ENCODE data around the gene ABCB7.
"Not testable (repeated sequence)": the region's sequence is repeated elsewhere in the genome, so short reads cannot be mapped to it uniquely, and the experiment has no call there.

Gene ABCB7

GRCh38 chrX:75096331-75096730 is 59.8 kb downstream of the ABCB7 start:
- DNase-seq, result no peak

DNA sequence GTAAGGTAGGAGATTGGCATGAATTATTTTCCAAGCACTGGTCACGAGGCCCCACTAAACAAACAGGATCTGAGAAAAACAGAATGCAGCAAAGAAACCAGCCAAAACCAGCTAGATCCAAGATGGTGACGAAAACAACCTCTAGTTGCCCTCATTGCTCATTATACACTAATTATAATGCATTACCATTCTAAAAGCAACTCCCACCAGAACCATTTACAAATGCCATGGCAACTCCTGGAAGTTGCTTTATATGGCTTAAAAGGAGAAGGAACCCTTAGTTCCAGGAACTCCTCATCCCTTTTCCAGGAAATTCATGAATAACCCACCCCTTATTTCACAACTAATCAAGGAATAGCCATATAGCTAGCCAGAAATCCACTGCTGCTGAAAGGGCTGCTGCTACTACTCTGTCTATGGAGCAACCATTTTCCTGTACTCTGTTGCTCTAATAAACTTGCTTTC is 69.3 kb downstream of the ABCB7 start:
- DNase-seq, result no peak

DNA sequence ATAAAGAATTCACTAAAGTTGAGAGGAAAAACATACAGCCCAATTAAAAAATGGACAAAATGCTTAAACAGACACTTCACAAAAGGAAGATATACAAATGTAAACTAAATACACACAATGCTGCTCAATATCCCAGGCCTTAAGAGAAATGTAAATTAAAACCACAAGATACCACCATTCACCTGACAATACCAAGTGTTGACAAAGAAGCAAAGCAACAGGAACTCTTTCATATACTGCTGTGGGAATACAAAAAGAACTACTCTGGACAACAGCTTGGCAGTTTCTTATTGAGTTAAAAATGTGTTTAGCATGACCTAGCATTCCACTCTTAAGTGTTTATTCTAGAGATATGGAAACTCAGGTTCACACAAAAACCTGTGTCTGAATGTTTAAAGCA is 71.3 kb downstream of the ABCB7 start:
- no peak for DNase-seq

DNA sequence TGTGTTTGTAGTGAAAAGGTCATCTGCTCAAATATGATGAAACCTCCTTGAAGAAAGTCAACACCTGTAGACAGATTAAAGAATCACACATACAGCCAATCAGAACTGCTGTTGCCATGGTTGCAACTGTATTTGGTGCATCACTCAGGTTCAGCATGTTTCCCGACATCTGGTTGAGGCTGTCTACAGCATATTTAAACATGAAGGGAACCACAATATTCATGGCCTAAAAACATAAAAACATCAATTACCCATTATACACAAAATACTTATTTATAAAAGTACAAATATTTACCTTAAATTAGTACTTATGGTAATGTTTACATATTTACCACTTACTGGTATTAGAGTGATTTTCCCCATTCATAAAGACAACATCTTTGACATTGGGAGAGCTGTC is 79.7 kb downstream of the ABCB7 start:
- no peak for DNase-seq

- no peak for DNase-seq
Measured at GRCh38 chrX:75074475-75074874, 81.6 kb downstream of the ABCB7 start.

GRCh38 chrX:75071334-75071733 is 84.7 kb downstream of the ABCB7 start:
- DNase-seq, result no peak

GRCh38 chrX:75067931-75068330 is 88.2 kb downstream of the ABCB7 start:
- no peak for DNase-seq

- DNase-seq, result no peak
Measured at GRCh38 chrX:75061701-75062100, 94.4 kb downstream of the ABCB7 start.

DNA sequence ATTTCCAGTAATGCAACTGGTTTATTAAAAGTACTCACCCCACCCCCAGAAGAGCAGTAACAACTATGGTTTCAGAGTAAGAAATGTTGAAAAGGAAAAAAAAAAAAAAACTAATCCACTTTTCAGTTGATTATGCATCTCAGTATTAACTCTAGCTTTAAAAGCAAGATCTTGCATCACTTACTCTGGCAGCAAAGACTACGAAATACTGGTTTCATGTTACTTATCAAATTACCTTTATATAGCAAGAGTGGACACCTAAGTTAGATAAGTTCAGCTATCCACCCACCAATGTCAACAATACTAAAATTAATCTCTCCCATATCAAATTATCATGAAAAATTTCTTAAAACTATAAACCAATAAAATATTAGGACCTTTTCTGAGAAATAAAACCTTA is 105.0 kb downstream of the ABCB7 start:
- no peak for DNase-seq

- DNase-seq, result no peak
Measured at GRCh38 chrX:75045369-75045768, 110.7 kb downstream of the ABCB7 start.

DNA sequence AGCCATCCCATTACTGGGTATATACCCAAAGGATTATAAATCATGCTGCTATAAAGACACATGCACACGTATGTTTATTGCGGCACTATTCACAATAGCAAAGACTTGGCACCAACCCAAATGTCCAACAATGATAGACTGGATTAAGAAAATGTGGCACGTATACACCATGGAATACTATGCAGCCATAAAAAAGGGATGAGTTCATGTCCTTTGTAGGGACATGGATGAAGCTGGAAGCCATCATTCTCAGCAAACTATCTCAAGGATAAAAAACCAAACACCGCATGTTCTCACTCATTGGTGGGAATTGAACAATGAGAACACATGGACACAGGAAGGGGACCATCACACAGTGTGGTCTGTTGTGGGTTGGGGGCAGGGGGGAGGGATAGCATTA is 111.9 kb downstream of the ABCB7 start:
- DNase-seq, result not testable (repeated sequence)

DNA sequence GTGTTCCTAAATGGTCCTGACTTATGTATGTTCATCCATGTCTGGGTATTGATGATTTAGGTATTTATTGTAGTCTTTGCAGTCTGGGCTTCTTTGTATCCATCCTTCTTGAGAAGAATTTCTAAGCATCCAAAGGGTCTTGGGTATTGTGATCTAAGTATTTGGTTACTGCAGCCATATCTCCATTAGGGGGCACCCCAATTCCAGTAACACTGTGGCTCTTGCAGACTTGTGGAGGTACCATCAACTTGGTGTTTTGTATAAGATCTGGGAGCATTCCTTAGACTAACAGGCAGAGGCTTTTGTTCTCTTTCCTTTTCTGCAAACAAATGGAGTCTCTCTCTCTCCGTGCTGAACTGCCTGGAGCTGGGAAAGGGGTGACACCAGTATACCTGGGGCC is 117.2 kb downstream of the ABCB7 start:
- DNase-seq, result no peak

All from effector CD8-positive, alpha-beta T cell (primary cell).